Skin epidermis (tissue), 12 donors: ENCODE results near the gene LAD1.

Source experiments
- H3K27ac ChIP-seq, 21 experiments: fragments of 200-600 bp; sonication (generic) in 11 of 21; one replicate each; pipeline ENCODE4 v1.5.0; 2020; ENCODE audit warnings: mild to moderate bottlenecking in 3 of 21, inconsistent platforms in 2 of 21, moderate library complexity in 2 of 21
- H3K4me3 ChIP-seq, 7 experiments: fragments of 200-600 bp; sonication (generic) in 2 of 7; one replicate each; pipeline ENCODE4 v1.5.0; 2020; ENCODE audit warnings: inconsistent platforms in 2 of 7, mild to moderate bottlenecking in 2 of 7, moderate library complexity in 1 of 7

The LAD1 gene, protein sequence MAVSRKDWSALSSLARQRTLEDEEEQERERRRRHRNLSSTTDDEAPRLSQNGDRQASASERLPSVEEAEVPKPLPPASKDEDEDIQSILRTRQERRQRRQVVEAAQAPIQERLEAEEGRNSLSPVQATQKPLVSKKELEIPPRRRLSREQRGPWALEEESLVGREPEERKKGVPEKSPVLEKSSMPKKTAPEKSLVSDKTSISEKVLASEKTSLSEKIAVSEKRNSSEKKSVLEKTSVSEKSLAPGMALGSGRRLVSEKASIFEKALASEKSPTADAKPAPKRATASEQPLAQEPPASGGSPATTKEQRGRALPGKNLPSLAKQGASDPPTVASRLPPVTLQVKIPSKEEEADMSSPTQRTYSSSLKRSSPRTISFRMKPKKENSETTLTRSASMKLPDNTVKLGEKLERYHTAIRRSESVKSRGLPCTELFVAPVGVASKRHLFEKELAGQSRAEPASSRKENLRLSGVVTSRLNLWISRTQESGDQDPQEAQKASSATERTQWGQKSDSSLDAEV

DNA sequence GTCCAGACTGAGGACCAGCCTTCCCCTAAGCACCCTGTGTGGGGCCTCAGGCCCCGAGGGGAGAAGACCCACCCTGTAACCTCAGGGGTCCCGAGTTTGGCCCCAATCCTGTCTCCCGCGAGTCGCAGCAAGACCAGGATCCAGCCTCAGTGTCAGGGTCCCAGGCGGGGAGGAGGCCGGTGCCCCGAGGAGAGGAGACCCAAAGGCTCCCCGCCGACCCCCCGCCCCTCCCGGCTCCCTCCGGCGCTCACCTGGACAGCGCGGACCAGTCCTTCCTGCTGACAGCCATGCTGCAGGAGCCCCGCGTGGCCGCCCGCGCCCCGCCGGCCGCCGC, at the start of gene LAD1:
LAD1 (minus strand) TSS at position 307 of the 334 bp plus-strand sequence; CDS start at position 289, 18 bp downstream.
- Histone ChIP-seq H3K27ac (peak within 1 kb of the TSS; percentile 37 to 95 (median 88)), H3K4me3 (peak within 1 kb of the TSS; percentile 42 to 54 (median 48))

DNA sequence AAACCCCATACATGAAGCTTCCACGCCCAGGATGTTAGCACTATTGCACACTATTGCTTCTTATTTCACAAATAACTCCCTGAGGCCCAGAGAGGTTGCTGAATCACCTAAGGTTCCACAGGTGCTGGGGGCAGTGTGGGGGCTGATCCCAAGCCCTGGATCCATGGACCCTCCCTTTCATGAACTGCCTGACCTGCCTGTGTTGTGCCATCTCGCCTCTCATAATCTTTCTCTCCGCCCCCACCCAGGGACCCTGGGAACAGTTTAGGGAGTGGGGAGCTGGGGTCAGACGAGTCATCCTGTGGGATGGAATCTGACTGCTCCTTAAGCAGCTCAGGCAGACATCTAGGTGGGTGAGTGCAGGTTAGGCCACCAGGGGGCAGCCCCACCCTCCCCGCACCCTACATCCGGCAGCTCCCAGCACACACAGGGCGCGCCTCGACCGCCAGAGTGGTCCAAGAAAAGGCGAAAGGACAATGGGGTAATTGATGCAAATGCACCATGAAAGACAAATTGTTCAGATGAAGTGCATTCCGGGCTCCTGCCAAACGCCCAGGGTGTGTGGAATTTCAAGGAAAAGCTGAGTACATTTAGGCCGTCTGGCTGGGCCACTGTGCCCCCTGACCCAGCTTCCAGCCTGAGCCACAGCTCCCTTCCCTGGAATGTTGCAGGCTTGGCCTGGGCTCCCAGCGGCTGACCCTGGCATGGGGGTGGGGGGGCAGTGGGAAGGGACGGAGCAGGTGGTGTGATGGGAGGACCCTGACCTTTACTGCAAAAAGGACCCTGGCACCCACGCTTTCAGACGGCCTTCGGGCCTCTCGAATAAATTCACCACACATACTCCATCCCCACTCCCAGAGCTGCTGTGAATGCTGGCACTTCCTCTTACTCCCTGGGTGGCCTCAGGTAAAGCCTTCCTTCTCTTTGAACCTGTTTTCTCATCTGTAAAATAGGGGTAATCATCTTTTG, 49.1 kb upstream of the LAD1 start:
- H3K27ac ChIP-seq = peak overlapping the region in 5 of 21 experiments; percentile 1 to 44 (median 20)
- H3K4me3 ChIP-seq = no peak overlapping the region

DNA sequence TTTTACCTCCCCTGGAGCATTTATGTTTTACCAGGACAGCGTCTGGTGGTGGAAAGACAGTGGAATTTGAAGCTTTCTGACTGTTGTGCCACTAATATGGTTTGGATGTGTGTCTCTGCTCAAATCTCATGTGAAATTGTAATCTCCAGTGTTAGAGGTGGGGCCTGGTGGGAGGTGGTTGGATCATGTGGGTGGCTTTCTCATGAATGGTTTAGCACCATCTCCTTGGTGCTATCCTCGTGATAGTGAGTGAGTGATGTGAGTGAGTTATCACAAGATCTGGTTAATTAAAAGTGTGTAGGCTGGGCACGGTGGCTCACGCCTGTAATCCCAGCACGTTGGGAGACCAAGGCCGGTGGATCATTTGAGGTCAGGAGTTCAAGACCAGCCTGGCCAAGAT, 46.2 kb upstream of the LAD1 start:
- H3K27ac ChIP-seq = no peak overlapping the region
- no peak overlapping the region for H3K4me3 ChIP-seq

DNA sequence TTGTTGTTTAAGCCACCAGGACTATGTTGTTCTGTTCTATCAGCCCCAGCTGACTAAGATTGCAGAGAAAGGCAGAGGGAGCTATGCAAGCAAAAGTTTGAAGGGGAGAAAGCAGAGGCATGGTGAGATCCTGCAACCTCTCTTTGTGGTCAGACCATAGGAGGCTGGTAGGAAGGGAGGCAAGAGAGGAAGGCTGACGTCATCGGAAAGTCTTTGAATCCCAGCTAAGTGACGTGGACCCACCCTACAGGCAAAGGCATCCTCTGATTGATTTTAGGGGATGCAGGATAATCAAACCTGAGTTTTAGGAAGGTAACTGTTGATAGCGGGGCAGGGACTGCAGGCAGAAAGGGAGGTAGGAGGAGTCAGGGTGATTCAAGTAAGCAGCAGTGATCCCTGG, 45.7 kb upstream of the LAD1 start:
- H3K27ac ChIP-seq = no peak overlapping the region
- H3K4me3 ChIP-seq = no peak overlapping the region

DNA sequence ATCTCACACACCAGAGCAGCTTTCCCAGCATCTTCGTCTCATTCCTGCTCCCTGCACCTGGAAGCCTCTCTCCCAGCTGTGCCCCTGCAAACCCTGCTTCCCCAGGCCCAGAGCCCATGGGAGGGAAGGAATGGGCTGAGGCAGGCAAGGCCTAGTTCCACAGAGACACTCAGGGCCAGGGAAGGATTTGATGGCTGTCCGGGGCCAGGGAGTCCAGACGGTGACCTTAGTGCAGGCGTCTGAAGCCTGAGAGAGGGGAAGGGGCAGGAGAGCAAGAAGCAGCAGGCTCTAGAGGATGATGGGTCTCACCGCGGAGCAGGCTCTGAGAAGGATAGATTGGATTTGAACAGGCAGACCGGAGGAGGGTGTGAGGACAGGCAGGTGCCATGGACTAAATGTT, 44.6 kb upstream of the LAD1 start:
- Histone ChIP-seq H3K27ac (no peak overlapping the region), H3K4me3 (no peak overlapping the region)

DNA sequence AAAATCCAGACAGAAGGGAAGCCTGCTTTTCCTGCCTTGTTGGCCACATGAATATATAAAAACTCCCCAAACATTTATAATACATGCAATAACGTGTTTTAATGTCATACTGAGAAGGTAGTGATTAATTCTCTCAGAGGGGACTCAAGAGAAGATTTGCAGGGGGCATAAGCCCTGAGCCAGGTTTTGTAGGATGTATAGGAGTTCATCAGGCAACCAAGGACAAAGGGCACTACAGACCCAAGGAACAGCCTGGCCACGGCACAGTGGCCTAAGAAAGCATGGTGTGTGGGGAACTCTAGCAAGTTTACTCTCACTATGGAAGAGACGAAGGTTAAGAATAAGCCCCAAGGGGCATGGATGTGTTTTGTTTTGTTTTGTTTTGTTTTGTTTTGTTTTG, 37.8 kb upstream of the LAD1 start:
- H3K27ac ChIP-seq = no peak overlapping the region
- no peak overlapping the region for H3K4me3 ChIP-seq

DNA sequence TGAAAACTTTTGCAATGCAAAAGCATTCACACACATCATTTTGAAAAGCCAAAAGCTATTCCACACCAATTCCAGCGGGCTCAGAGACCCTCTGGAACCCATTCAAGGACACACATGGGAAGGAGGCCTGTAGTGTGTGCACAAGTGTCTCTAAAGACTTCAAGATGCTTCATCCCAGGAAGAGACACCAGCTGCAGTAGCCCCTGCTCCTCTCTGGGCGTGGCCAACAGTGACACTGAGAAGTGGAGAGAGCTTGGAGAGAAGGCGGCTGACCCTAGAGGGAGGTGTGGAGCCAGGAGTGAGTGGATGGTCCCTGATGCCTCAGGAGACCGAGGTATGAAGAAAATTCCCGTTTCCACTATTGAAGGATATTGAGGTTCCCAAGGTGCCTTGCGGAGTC, 37.3 kb upstream of the LAD1 start:
- no peak overlapping the region for H3K27ac ChIP-seq
- H3K4me3 ChIP-seq = no peak overlapping the region

DNA sequence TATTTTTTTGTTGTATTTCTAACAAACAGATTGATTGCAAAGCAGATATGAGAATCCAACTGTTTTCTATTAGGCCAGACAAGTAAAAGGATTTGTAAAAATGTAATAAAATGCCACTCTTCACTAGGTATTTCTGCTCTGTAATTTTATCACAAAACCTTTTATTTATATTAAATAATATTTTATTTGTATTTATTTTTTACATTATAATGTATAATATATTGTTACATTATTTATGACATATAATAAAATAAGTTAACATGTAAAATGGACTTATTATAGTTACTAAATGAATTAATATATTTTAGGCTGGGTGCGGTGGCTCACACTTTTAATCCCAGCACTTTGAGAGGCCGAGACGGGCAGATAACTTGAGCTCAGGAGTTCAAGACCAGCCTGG, 35.1 kb upstream of the LAD1 start:
- Histone ChIP-seq H3K4me3 (no peak overlapping the region), H3K27ac (no peak overlapping the region)

DNA sequence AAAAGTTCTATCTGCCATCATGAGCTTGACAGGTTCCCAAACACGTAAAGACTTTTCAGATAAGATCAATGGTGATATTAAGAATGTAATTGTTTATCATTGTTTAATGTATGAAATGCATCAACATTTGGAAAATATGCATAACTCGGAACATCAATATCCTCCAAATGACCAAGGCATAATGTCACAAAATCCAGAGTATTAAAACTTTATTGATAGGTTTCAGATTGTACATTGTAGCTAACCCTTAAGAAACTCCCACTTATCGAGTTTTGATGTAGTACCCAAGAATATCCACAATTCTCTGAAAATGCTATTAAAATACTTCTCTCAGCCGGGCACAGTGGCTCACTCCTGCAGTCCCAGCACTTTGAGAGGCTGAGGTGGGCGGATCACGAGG, 34.5 kb upstream of the LAD1 start:
- Histone ChIP-seq H3K27ac (no peak overlapping the region), H3K4me3 (no peak overlapping the region)

DNA sequence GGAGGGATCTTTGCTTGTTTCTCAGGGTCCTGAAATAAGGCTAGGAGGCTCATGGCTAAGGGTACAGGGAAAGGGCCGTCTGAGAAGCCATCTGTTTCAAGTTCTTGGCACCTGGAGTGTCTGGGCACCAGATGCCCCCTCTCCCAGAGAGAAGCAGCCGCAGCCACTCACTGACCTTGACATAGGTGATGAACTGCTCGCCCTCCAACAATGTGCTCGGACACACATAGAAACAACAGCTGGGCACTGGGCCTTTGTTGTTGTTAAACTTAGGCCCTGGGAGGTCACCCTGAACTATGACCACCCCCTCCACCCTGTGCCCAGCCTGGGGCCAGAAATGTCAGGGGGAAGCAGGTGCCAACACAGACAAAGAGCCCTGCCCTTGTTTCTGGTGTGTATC, 31.7 kb upstream of the LAD1 start:
- Histone ChIP-seq H3K4me3 (no peak overlapping the region), H3K27ac (no peak overlapping the region)

DNA sequence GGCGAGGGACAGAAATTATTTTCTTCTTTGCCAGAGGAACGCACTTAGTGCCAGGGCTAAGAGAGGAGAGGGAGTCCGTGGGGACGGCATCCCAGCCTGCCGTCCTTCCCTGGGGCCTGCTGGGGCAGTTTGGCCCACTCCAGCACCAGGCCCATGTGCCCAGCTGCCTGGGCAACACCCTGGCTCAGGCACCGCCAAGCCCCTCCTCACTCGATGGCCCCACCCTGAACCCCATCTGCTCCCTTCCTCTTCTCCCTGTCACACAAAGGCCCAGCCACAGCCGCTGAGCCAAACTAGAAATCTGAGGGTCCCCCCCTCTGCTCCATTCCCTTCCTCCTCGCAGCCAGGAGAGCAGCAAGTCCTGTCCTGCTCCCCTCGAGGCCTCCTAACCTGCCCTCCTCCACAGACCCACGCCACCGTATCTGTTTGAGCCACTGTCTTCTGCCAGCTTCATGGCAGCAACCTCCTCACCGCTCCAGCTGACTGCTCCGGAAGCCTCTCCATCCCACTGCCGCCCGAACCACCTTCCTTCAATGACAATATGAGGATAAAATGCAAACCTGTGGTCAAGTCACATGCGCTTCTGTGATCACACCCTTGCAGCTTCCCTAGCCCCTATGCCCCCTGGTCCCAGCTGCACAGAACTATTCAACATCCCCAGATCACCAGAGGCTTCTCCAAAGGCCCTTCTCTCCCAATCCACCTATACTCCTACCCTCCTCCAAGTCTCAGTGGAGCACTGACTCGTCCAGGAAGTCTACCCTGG, 30.8 kb upstream of the LAD1 start:
- Histone ChIP-seq H3K27ac (no peak overlapping the region), H3K4me3 (no peak overlapping the region)

DNA sequence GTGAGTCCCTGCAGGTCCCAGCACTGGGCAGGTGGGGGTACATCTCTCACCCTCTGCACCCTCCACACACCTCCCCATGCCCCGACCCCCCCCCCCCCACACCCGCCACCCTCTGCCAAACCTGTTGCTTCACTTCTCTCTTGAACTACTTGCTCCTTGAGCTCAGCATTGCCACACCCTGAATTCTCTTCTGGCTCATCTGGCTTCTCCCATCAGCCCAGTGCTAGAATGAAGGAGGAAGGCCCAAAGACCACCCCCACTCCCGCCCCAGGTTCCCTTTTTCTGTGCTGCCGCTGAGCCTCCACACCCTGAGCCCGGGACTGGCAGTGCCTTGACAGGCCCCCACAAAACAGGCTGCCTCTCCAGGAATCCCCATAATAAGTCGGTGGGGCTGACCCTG, 28.8 kb upstream of the LAD1 start:
- Histone ChIP-seq H3K4me3 (no peak overlapping the region), H3K27ac (no peak overlapping the region)

DNA sequence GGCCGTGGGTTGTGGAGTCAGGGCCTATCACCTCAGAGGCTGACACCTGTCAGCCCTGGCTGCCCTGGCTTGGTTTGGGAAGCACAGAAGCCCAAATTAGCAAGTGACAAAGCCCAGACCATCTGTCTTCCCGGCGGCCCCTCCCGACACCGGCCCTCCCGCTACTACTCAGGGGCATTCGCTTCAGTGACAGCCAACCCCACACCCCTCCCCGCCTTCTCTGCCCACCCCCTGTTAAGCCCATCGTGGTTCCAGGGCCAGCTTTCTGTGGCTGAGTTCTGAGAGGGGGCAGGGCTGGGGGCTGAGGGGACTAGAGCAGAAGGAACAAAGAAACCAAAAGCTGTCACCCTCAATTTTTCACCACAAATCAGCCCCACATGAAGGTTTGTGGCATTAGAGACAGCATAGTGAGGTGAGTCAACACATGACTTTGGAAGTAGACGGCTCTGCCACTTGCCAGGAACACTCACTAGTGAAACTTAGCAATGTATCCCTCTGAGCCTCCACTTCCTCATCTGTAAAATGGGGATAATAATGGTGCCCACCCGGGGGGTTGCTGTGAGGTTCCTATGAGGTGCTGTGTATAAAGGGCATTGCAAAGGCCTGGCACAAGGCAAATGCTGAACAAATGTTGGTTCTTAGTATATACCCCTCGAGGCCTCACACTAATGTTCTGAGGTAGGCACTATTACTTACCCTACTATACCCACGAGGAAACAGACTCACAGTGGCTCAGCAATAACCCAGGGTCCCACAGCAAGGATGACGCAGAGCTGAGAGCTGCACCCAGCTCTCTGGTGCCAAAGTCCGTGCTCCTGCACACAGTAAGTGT, 27.6 kb upstream of the LAD1 start:
- H3K27ac ChIP-seq = no peak overlapping the region
- no peak overlapping the region for H3K4me3 ChIP-seq

DNA sequence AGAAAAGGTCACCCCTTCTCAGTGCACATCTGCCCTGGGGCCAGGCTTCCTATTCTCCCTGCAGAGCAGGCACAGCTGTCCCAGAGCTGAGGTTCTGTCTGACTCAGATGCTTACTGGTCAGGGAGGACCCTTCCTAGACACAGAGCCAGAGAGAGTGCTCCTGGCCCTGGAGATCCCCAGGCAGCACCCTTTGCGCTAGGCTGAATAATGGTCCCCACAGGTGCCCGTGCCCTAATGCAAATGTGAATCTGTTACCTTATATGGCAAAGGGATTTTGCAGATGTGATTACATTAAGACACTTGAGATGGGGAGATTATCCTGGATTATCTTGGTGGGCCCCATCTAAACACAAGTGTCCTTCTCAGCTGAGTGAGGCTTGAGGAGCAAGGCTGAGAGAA, 25.0 kb upstream of the LAD1 start:
- H3K27ac ChIP-seq = no peak overlapping the region
- H3K4me3 ChIP-seq = no peak overlapping the region

DNA sequence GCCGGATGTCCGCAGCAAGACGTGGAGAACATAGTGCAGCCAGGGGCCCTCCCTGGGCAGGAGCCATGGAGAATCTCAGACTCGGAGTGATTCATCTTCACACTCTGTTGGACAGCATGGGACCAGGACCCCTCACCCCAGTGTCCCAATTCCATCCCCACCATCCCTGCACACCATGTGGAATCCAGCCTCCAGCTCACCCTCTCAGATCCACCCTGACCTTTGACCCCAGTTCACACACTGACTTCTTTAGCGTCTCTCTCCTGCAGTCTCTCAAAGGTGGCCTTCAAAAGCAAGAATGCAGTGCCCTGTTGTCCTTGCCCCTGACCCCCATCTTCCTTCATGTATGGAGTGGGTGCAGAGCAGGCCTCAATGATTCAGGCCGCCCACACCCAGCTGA, 24.5 kb upstream of the LAD1 start:
- H3K27ac ChIP-seq = no peak overlapping the region
- no peak overlapping the region for H3K4me3 ChIP-seq

DNA sequence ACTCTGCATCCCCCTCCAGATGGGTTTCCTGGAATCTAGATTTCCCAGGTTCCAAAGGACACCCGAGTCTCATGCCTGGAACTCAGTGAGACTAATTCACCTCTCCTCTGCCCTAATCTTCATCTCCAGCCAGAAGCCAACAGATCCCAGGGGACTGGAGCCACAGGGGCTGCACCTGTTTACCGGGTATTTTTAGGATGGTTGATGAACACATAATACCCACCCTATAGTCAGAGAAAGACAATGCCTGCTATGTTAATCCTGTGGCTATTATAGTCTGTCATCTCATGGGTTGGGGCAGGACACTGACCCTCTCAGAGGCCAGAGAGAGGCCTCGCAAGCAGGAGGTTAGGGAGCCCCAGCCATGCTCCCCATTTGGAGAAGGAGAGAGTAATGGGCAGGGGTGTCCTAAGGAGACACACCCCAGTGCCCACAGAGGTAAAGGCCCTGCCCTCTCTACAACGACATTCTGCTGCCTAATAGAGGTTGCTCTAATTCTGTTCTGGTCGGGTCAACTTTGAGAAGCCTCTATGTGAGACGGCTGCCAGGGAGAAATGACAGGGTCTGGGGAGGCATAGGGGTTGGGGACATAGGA, 23.4 kb upstream of the LAD1 start:
- H3K4me3 ChIP-seq = no peak overlapping the region
- H3K27ac ChIP-seq = no peak overlapping the region

DNA sequence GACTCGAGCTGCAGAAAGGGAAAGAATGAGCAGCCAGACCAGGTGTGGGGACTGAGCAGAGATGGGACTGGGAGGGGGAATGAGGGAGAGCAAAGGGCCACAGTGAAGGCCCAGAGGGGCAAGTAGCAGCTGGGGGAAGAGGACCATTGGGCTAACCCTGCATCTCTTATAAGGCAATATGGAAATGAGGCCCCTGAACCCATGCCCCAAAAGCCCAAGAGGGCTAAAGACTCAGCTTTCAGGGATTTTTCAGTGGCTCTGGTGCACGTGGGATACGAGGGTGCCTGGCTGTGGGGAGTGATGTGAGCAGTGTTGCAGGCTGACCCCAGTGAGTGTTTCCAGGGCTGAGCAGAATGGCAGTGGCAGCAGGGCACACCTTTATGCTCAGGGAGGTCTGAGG, 22.9 kb upstream of the LAD1 start:
- Histone ChIP-seq H3K4me3 (no peak overlapping the region), H3K27ac (no peak overlapping the region)

DNA sequence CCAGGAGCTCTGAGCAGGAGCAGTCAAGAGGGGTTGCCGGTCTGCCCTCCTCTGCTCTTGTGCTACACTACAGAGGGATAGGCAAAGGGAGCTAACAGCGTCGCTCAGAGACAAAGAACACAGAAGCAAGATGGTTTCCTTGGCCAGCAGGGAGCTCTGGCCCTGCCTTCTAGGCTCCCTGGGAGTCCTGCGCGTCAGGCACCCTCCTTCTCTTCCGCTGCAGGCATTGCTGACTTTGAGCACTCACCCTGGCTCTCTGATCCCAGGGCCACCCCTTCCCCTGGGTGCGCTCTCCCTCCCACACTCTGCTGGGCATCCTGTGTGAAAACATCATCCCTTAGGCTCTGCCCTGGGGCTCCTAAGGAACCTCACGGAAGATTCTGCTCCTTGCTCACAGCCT, 21.9 kb upstream of the LAD1 start:
- Histone ChIP-seq H3K4me3 (no peak overlapping the region), H3K27ac (no peak overlapping the region)

DNA sequence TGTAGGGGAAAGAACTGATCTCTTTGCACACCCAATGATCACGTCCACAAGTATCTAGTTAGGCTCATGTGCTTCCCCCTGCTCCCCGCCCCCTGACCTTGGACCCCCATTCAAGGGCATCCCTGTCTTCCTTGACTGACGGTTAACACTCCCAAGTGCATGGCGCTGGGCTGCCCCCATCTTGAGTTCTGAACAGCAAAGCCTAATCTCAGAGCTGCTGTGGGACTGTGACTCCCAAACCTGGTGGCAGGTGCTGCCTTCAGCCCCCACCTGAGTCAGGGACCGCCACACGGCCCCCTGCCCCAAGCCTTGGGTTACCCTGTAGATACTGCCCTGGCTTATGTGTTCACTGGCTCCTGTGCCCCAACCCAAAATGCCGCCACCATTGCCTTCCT, 21.5 kb upstream of the LAD1 start:
- Histone ChIP-seq H3K4me3 (no peak overlapping the region), H3K27ac (no peak overlapping the region)
